NCI-H446 (cell line): ENCODE measurements around the gene TMEM30B.
A peak's percentile ranks its signal among the peaks of the same experiment; 100 is the strongest.
"Not testable (repeated sequence)": the region's sequence is repeated elsewhere in the genome, so short reads cannot be mapped to it uniquely, and the experiment has no call there.

Source experiments
- DNase-seq, 2 experiments: peaks; one replicate each; lab custom pipeline; 2025; lab: John Stamatoyannopoulos, UW

Gene TMEM30B

GRCh38 chr14:61266436-61266835 lies 14.7 kb downstream of the TMEM30B start:
- no peak for DNase-seq

GRCh38 chr14:61264651-61265050 lies 16.5 kb downstream of the TMEM30B start:
- DNase-seq = no peak

GRCh38 chr14:61264010-61264571 lies 17.0 kb downstream of the TMEM30B start:
- no peak for DNase-seq

- no peak for DNase-seq
Measured at GRCh38 chr14:61262082-61262481, 19.1 kb downstream of the TMEM30B start.

- DNase-seq = no peak
Measured at GRCh38 chr14:61260939-61261776, 20.0 kb downstream of the TMEM30B start.

- DNase-seq = no peak
Measured at GRCh38 chr14:61258985-61259384, 22.2 kb downstream of the TMEM30B start.

- no peak for DNase-seq
Measured at GRCh38 chr14:61257469-61258057, 23.6 kb downstream of the TMEM30B start.

- no peak for DNase-seq
Measured at GRCh38 chr14:61256826-61257468, 24.2 kb downstream of the TMEM30B start.

- no peak for DNase-seq
Measured at GRCh38 chr14:61255968-61256367, 25.2 kb downstream of the TMEM30B start.

GRCh38 chr14:61254808-61255526 lies 26.2 kb downstream of the TMEM30B start:
- no peak for DNase-seq

- no peak for DNase-seq
Measured at GRCh38 chr14:61253064-61253738, 27.9 kb downstream of the TMEM30B start.

GRCh38 chr14:61252369-61253063 lies 28.6 kb downstream of the TMEM30B start:
- peak; percentile 36 to 78 for DNase-seq

GRCh38 chr14:61250063-61250462 lies 31.1 kb downstream of the TMEM30B start:
- DNase-seq = no peak

GRCh38 chr14:61247935-61248334 lies 33.2 kb downstream of the TMEM30B start:
- DNase-seq = no peak

GRCh38 chr14:61246721-61247120 lies 34.4 kb downstream of the TMEM30B start:
- no peak for DNase-seq

GRCh38 chr14:61244009-61244408 lies 37.1 kb downstream of the TMEM30B start:
- no peak for DNase-seq

GRCh38 chr14:61240206-61240605 lies 40.9 kb downstream of the TMEM30B start:
- DNase-seq = no peak

- not testable (repeated sequence) for DNase-seq
Measured at GRCh38 chr14:61239285-61239684, 41.9 kb downstream of the TMEM30B start.

GRCh38 chr14:61238611-61239245 lies 42.4 kb downstream of the TMEM30B start:
- DNase-seq = no peak

GRCh38 chr14:61234215-61234916 lies 46.8 kb downstream of the TMEM30B start:
- no peak for DNase-seq
